Keratinocyte (primary cell): Measurements from ENCODE around the gene SPEM3. TPM values are rescaled to one million over a fixed set of nuclear protein-coding genes. Genes with fewer than 3 reads are reported as not detected.
A peak's percentile ranks its signal among the peaks of the same experiment; 100 is the strongest.

Source experiments
- DNase-seq: peaks from one replicate; pipeline ENCODE4 v3.0.0-alpha.2; 2011; ENCODE audit warnings: low read depth, missing footprints, low spot score
- FAIRE-seq: peaks from 2 replicates; lab custom pipeline; 2011; peaks lifted over from hg19 to GRCh38; lab: Jason Lieb, UNC
- H2AFZ ChIP-seq: 2 replicates; pipeline ENCODE4 v1.6.0; 2012; ENCODE audit warnings: low read length, control low read depth, inconsistent platforms; ENCODE audit not compliant: control insufficient read depth
- H3K27ac ChIP-seq: 2 replicates; pipeline ENCODE4 v1.5.1; 2011; ENCODE audit warnings: low read length; ENCODE audit not compliant: control insufficient read depth, insufficient read depth
- H3K27me3 ChIP-seq: 3 replicates; pipeline ENCODE4 v1.6.0; 2011; ENCODE audit warnings: low read length; ENCODE audit not compliant: control insufficient read depth, insufficient read depth; ENCODE audit errors: extremely low read depth
- H3K36me3 ChIP-seq, 2 experiments: 2 replicates in 1 of 2; 3 replicates in 1 of 2; pipeline ENCODE4 v1.5.1; 2011; ENCODE audit warnings: low read length in 2 of 2, mild to moderate bottlenecking in 1 of 2; ENCODE audit not compliant: control insufficient read depth in 2 of 2, insufficient read depth in 2 of 2; ENCODE audit errors: extremely low read depth in 1 of 2
- H3K4me1 ChIP-seq: 3 replicates; pipeline ENCODE4 v1.5.1; 2011; ENCODE audit warnings: low read length; ENCODE audit not compliant: control insufficient read depth, insufficient read depth; ENCODE audit errors: extremely low read depth
- H3K4me2 ChIP-seq: 3 replicates; pipeline ENCODE4 v1.6.0; 2011; ENCODE audit warnings: low read depth, low read length; ENCODE audit not compliant: control insufficient read depth, insufficient read depth; ENCODE audit errors: extremely low read depth
- H3K4me3 ChIP-seq, 3 experiments: fragments of 200-600 bp in 1 of 3; sonication (generic) in 1 of 3; 2 replicates in 2 of 3; 3 replicates in 1 of 3; pipeline ENCODE4 v1.5.1; 2011 to 2016; ENCODE audit warnings: low read length in 3 of 3, mild to moderate bottlenecking in 3 of 3, control low read depth in 2 of 3, inconsistent platforms in 1 of 3, low read depth in 1 of 3, mixed read lengths in 1 of 3, mixed run types in 1 of 3, moderate library complexity in 1 of 3; ENCODE audit not compliant: control insufficient read depth in 2 of 3, insufficient read depth in 2 of 3; ENCODE audit errors: extremely low read depth in 1 of 3
- H3K79me2 ChIP-seq: 2 replicates; pipeline ENCODE4 v1.6.0; 2012; ENCODE audit warnings: low read length; ENCODE audit not compliant: control insufficient read depth, insufficient read depth
- H3K9ac ChIP-seq: 3 replicates; pipeline ENCODE4 v1.6.0; 2011; ENCODE audit warnings: low read length; ENCODE audit not compliant: control insufficient read depth, insufficient read depth; ENCODE audit errors: extremely low read depth
- H3K9me1 ChIP-seq: 3 replicates; pipeline ENCODE4 v1.6.0; 2011; ENCODE audit warnings: low read length; ENCODE audit not compliant: control insufficient read depth, insufficient read depth; ENCODE audit errors: extremely low read depth
- H3K9me3 ChIP-seq: 2 replicates; pipeline ENCODE4 v1.5.1; 2012; ENCODE audit warnings: low read depth, low read length; ENCODE audit not compliant: control insufficient read depth
- H4K20me1 ChIP-seq: 3 replicates; pipeline ENCODE4 v1.6.0; 2011; ENCODE audit warnings: low read length; ENCODE audit not compliant: control insufficient read depth, insufficient read depth; ENCODE audit errors: extremely low read depth
- CTCF ChIP-seq, 3 experiments: IDR thresholded peaks in 1 of 3; conservative IDR thresholded peaks in 1 of 3; optimal IDR thresholded peaks in 1 of 3; 2 replicates in 2 of 3; 3 replicates in 1 of 3; pipeline versions ENCODE3 to v1.5.1; 2011; ENCODE audit warnings: low read length in 3 of 3, mild to moderate bottlenecking in 3 of 3, moderate library complexity in 2 of 3, control low read depth in 1 of 3, inconsistent platforms in 1 of 3; ENCODE audit not compliant: insufficient read depth in 2 of 3; ENCODE audit errors: extremely low read depth in 1 of 3
- EZH2 ChIP-seq: IDR thresholded peaks from one replicate; pipeline ENCODE4 v1.6.1; 2012; ENCODE audit warnings: inconsistent platforms, mild to moderate bottlenecking, low read length, moderate library complexity
- dilution Hi-C: fragments of 300-500 bp; cut with MboI; formaldehyde crosslinking; loops from one replicate; pipeline ENCODE4 v1.7.0; 2020; ENCODE audit warnings: low sequenced_read_pairs; ENCODE audit not compliant: extremely low pct_ligation_motif_present
- polyA plus RNA-seq, 5 experiments: library from polyadenylated mRNA; depleted of rRNA in 3 of 5; stranded (reverse) in 3 of 5; stranded (forward) in 1 of 5; unstranded in 1 of 5; fragments of >200 nt; gene quantifications; 1 replicate in 1 of 5; 2 replicates in 3 of 5; 3 replicates in 1 of 5; pipeline versions ENCODE4 v1.2.1 to v1.2.3, GENCODE V29; 2011 to 2012; ENCODE audit warnings: missing spikeins in 2 of 5, low read depth in 1 of 5, low replicate concordance in 1 of 5

The SPEM3 gene
- polyA plus RNA-seq, 1 donor (not counting 4 experiments of a cell fraction or from before 2014, with no cell fraction given), result not detected

GRCh38 chr17:7464081-7464480 is 35.4 kb downstream of the SPEM3 start:
- no peaks in the 10 kb centered on the region for H3K27me3 ChIP-seq
- TF ChIP-seq EZH2 (no peak), CTCF (optimal IDR thresholded peaks at IDR 0.05 in 1 of 3, IDR thresholded peaks at IDR 0.05 in 1 of 3, conservative IDR thresholded peaks at IDR 0.05 in 1 of 3; ENCODE audit: extremely low read depth in 1 of 3, insufficient read depth in 2 of 3, low read length in 3 of 3) (peak in 1 of 3 experiments; percentile 25)
- H3K9me3 ChIP-seq, result no peaks in the 10 kb centered on the region
- H3K4me2 ChIP-seq, result no peak overlapping the region
- DNase-seq (no peak), FAIRE-seq (peak; percentile 26)
- peaks cover 29% of the 10 kb centered on the region for H3K79me2 ChIP-seq
- H3K9ac ChIP-seq, result peak overlapping the region; percentile 22
- H3K36me3 ChIP-seq, result peaks cover 18 to 34% of the 10 kb centered on the region in 2 experiments
- dilution Hi-C loops, result no loop called here
- H2AFZ ChIP-seq, result peak overlapping the region; percentile 9
- H4K20me1 ChIP-seq, result no peaks in the 10 kb centered on the region
- H3K4me1 ChIP-seq, result peaks cover 24% of the 10 kb centered on the region
- no peak overlapping the region for H3K4me3 ChIP-seq
- peak overlapping the region; percentile 64 for H3K27ac ChIP-seq
- H3K9me1 ChIP-seq, result no peaks in the 10 kb centered on the region

GRCh38 chr17:7465597-7466275 is 37.1 kb downstream of the SPEM3 start:
- H3K9me3 ChIP-seq, result no peaks in the 10 kb centered on the region
- FAIRE-seq, result no peak
- peaks cover 42% of the 10 kb centered on the region for H3K79me2 ChIP-seq
- no peak overlapping the region for H3K27ac ChIP-seq
- no peak overlapping the region for H3K9ac ChIP-seq
- no peak for DNase-seq
- no peaks in the 10 kb centered on the region for H3K9me1 ChIP-seq
- dilution Hi-C loops, result no loop called here
- H3K36me3 ChIP-seq, result peaks cover 20 to 34% of the 10 kb centered on the region in 2 experiments
- H3K4me3 ChIP-seq, result no peak overlapping the region
- no peaks in the 10 kb centered on the region for H4K20me1 ChIP-seq
- H3K27me3 ChIP-seq, result no peaks in the 10 kb centered on the region
- TF ChIP-seq EZH2, result no peak
- no peak for TF ChIP-seq CTCF (optimal IDR thresholded peaks at IDR 0.05 in 1 of 3, IDR thresholded peaks at IDR 0.05 in 1 of 3, conservative IDR thresholded peaks at IDR 0.05 in 1 of 3; ENCODE audit: extremely low read depth in 1 of 3, insufficient read depth in 2 of 3, low read length in 3 of 3)
- no peak overlapping the region for H3K4me2 ChIP-seq
- peaks cover 24% of the 10 kb centered on the region for H3K4me1 ChIP-seq
- H2AFZ ChIP-seq, result no peak overlapping the region
